HS-5 (cell line): ENCODE measurements around the gene NOX3.
"Not testable (repeated sequence)": the region's sequence is repeated elsewhere in the genome, so short reads cannot be mapped to it uniquely, and the experiment has no call there.

Experiments used
- DNase-seq: peaks from one replicate; pipeline ENCODE4 v3.0.0-alpha.2; 2012; ENCODE audit warnings: low read depth

NOX3 gene

DNA sequence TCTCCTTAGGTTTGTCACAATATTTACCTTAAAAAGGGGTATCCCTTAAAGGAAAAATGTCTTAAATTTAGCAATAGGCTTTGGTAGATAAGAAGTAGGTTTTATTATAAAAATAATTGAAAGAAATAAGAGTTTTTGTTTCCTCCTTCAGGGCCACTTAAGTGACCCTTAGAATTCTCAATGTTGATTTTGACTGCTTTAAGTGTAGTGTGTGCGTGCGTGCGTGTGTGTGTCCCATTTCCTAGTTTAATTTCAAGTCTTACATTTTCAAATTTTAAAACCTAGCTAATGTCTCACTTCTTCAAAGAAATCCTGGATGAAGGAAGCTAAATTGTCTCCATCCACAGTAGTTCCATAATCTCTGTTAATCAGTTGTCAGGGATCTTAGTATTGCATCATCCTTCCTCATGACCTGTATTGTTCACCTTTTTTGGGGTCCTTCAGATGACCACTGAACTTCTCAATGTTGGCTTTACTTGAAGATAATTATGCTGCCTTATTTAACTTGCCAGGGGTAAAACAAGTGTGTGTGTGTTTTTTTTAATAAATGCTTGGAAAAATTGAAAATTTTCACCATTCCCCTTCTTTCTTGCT is 90.7 kb downstream of the NOX3 start:
- DNase-seq: no peak

DNA sequence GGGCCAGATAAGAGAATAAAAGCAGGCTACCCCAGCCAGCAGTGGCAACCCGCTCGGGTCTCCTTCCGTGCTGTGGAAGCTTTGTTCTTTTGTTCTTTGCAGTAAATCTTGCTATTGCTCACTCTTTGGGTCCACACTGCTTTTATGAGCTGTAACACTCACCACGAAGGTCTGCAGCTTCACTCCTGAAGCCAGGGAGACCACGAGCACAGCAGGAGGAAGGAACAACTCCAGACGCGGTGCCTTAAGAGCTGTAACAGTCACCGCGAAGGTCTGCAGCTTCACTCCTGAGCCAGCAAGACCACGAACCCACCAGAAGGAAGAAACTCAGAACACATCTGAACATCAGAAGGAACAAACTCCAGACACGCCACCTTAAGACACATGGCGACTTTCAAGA is 91.6 kb downstream of the NOX3 start:
- not testable (repeated sequence) for DNase-seq

DNA sequence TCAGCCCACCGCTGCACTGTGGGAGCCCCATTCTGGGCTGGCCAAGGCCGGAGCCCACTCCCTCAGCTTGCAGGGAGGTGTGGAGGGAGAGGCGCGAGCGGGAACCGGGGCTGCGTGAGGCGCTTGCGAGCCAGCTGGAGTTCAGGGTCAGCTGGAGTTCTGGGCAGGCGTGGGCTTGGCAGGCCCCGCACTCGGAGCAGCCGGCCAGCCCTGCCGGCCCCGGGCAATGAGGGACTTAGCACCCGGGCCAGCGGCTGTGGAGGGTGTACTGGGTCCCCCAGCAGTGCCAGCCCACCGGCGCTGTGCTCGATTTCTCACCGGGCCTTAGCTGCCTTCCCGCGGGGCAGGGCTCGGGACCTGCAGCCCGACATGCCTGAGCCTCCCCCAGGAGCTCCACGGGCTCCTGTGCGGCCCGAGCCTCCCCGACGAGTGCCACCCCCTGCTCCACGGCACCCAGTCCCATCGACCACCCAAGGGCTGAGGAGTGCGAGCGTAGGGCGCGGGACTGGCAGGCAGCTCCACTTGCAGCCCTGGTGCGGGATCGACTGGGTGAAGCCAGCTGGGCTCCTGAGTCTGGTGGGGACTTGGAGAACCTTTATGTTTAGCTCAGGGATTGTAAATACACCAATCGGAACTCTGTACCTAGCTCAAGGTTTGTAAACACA is 92.5 kb downstream of the NOX3 start:
- DNase-seq: not testable (repeated sequence)

DNA sequence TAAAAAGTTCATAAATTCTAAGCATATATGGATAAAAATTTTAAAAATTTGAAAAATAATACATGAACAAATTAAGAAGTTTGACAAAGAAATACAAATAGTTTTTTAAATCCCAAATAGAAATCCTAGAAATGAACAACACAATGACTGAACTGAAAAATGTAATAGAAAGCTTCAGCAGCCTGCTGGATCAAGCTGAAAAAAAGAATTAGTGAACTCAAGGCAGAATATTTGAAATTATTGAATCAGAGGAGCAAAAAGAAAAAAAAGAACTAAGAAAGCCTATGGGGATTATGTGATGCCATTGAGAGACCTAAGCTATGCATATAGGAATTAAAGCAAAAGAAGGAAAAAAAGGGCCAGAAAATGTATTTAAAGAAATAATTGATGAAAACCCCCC is 101.5 kb downstream of the NOX3 start:
- no peak for DNase-seq

DNA sequence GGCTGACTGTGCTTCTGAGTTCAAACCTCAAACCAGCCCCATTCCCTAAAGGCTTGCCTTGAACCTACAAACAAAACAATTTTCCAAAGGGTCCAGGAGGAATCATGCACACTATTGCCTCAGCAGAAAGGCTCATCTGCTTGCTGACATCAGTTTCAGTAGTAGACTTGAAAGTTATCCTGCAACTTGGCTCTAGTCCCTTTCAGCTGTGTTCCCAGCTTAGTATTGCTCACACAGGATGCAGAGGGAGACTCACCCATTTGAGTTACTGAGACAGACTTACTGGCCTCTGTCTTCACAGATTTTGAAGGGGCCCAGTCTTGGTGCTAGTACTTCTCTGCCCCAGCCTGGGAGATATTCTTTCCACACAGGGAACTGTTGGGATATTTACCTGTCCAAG is 102.8 kb downstream of the NOX3 start:
- no peak for DNase-seq

DNA sequence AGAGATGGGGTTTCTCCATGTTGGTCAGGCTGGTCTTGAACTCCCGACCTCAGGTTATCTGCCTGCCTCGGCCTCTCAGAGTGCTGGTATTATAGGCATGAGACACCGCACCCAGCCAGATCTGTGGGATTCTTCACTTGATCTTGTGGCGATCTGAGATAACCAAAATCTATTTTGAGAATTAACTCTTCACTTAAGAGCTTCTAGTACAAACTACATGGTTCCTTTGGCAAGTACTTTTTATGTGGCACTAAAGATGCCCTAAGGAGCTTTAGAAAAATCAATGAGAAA is 103.6 kb downstream of the NOX3 start:
- DNase-seq: no peak

DNA sequence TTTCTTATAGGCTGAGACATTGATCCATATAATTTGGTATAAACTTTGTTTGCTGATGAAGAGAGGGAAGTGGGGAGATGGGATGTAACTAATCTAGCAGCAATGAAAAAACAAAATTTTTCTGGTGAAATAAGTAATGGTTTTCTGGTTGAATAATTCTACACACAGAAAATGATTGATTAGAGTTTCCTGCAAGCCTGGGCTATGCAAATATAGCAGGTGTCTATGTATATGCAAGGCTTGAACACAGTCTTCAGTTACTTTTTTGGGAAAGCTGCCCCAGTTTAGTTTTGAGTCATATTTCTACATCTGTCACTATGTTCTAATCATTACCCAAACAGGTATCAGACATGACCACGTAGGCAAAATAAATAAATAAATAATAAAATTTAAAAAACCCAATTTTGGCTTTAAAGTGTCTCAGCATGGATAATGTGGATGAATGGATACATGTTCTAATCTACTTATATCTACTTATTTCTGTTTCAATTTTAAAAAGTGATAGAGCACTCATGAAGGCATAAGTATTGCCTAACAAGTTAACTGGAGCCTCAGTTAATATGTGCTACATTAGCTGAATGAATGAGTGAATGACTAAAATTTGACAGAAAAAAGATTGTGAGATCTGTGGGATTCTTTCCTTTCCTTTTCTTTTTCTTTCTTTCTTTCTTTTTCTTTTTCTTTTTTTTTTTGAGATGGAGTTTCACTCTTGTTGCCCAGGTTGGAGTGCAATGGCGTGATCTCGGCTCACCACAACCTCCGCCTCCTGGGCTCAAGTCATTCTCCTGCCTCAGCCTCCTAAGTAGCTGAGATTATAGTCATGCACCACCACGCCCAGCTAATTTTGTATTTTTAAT is 104.1 kb downstream of the NOX3 start:
- DNase-seq: no peak

DNA sequence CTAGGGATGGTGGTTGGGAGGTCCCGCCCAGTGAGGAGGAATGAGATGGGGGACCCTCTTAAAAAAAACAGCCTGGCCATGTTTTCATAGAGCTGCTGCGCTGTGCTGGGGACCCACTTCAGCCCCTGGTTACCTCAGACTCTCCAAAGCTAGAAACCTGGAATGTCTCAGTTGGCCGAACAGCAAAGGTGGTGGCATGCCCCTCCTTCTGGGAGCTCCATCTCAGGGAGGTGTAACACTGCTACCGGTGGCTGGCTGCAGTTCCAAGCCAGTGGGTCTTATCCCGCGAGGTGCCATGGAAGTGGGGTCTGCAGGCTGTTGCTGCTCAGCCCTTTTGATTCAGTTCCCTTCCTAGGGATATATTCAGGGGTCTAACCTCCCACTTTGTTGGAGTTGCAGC is 105.7 kb downstream of the NOX3 start:
- no peak for DNase-seq

DNA sequence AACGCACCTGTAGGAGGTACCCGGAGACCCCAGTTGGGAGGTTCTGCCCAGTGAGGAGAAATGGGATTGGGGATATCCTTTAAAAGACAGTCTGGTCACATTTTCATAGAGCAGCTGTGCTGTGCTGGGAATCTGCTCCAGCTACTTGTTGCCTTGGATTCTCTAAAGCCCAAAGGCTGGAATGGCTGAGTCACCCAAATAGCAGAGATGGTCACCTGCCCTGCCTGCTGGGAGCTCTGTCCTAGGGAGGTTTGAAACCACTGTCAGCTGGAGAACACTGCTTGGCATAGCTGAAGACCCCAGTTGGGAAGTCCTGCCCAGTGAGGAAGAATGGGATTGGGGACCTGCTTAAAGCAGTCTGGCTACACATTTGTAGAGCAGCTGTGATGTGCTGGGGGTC is 106.5 kb downstream of the NOX3 start:
- no peak for DNase-seq

DNA sequence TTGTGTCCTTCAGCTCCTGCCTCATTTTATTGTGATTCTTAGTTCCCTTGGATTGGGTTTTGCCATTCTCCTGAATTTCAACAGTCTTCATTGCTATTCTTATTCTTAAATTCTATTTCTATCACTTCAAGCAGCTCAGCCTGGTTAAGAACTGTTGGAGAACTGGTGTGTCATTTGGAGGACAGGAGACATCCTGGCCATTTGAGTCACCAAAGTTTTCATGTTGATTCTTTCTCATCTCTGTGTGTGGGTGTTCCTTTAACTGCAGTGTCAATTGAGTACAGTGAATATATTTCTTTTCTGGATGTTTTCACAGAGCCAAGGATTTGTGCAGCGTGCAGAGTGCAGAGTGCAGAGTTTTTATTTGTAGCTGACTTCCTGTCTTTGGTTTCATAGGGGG is 107.8 kb downstream of the NOX3 start:
- DNase-seq: no peak

DNA sequence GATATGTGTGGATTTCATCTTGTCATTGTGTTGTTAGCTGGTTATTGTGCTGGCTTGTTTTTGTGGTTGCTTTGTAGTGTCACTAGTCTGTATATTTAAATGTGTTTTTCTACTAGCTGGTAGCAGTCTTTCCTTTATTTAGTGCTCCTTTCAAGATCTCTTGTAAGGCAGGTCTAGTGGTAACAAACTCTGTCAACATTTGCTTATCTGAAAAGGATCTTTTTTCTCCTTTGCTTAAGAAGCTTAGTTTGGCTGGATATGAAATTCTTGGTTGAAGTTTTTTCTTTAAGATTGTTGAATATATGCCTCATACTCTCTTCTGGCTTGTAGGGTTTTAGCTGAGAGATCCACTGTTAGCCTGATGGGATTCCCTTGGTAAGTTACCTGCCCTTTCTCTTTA is 108.7 kb downstream of the NOX3 start:
- DNase-seq: no peak
